T-helper 2 cell (primary cell): Measurements from ENCODE around the gene EXOC4.
A peak's percentile ranks its signal among the peaks of the same experiment; 100 is the strongest.
"Not testable (repeated sequence)": the region's sequence is repeated elsewhere in the genome, so short reads cannot be mapped to it uniquely, and the experiment has no call there.

ENCODE experiments used
- DNase-seq, 5 experiments: peaks; one replicate each; pipeline versions ENCODE4 v3.0.0 to v3.0.0-alpha.2; 2012 to 2022

The EXOC4 gene

DNA sequence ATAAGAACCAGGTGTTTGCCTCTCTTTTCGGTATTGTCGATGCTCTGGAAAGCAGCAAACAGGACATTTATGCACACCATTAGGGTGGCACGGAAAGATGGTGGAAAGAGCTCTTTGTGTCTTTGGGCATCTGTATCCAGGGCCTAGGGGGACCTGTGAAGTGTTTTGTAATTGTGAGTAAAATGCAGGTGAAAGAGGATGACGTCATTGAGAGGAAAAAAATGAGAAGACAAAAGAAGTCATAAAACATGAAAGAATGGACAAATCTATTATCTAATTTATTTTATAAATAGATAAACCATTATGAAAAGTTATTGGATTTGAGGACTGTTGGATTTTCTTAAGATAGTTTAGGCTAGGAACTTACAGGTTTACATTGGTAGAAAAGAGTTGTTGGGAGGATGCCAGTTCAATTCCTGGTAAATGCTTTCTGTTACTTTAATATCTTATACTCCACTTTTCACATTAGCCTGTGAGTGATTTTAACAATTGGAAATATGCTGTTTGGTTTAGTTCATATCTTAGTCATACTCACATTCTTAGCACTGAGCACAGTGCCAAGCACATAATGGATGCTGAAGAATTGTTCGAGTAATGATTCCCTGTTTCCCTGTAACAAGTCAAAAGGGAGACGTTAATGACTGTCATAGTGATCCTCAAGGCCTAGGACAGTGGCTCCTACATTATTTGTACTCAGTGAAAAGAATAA is 62.6 kb downstream of the EXOC4 start:
- DNase-seq, result no peak

- no peak for DNase-seq
Measured at GRCh38 chr7:133319842-133320241, 67.0 kb downstream of the EXOC4 start.

- DNase-seq, result no peak
Measured at GRCh38 chr7:133320891-133321290, 68.0 kb downstream of the EXOC4 start.

GRCh38 chr7:133321366-133321765 is 68.5 kb downstream of the EXOC4 start:
- DNase-seq, result not testable (repeated sequence)

DNA sequence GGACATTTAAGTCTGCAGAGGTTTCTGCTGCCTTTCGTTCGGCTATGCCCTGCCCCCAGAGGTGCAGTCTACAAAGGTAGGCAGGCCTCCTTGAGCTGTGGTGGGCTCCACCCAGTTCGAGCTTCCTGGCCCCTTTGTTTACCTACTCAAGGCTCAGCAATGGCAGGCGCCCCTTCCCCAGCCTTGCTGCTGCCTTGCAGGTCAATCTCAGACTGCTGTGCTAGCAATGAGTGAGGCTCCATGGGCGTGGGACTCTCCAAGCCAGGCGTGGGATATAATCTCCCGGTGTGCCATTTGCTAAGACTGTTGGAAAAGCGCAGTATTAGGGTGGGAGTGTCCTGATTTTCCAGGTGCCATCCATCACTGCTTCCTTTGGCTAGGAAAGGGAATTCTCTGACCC is 73.9 kb downstream of the EXOC4 start:
- DNase-seq, result not testable (repeated sequence)

DNA sequence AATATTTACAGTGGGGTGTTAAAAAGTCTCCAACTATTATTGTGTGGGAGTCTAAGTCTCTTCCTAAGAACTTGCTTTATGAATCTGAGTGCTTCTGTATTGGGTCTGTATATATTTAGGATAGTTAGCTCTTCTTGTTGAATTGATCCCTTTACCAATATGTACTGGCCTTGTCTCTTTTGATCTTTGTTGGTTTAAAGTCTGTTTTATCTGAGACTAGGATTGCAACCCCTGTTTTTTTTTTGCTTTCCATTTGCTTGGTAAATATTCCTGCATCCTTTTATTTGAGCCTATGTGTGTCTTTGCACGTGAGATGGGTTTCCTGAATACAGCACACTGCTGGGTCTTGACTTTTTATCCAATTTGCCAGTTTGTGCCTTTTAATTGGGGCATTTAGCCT is 75.1 kb downstream of the EXOC4 start:
- DNase-seq, result not testable (repeated sequence)

- no peak for DNase-seq
Measured at GRCh38 chr7:133330085-133330484, 77.2 kb downstream of the EXOC4 start.

DNA sequence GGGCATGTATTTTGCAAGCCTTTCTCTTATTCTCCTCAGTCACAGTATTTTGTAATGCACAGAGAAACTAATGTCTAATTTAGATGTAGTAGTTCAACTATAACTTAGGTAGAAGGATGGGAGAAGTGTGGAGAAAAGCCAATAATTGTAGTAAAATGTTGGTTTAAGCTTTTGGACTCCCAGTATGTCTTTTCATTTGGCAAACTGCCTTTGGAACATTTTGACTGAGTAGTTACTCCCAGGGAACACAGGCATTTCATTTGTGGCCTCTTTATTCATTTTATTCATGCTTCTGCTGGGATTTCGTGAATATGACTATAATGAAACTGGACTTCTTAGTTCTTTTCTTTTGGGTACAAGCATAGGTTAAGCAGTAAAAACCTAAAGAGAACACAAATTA is 79.0 kb downstream of the EXOC4 start:
- DNase-seq, result no peak

- DNase-seq, result no peak
Measured at GRCh38 chr7:133339772-133340171, 86.9 kb downstream of the EXOC4 start.

- peak in 1 of 5 experiments; percentile 9 for DNase-seq
Measured at GRCh38 chr7:133344275-133344674, 91.4 kb downstream of the EXOC4 start.

DNA sequence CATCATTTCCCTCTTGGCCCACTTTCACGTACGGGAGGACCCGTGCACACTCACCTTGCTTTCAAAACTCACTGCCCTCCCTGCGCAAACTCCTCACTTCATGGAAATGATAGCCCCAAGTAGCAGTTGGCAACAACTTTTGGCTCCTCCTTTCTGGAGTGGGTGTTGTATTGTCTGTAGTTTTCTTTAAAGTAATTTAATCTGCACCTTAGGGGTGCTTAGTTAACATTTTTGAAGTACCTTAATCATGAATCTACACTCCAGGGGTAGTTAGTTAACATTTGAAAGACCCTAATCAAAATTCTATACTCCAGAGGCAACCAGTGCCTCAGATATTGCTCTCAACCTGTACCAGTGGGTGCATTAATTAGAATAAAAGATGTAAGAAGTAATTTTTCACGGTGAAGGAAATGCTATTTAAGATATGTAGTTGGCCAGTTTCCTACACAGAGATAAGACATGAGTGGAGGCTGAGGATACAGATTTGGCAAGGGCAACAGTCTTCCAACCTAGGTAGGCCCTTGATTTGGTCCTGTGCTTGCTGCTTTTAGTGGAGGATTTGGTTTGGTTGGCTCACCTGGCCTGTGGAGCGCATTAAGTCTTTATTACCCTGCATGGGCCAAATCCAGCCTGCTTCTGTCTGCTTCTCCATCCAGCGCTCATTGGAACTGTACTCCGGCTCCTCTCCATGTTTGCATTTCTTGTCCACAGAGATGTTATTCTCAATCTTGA is 93.0 kb downstream of the EXOC4 start:
- DNase-seq, result no peak

DNA sequence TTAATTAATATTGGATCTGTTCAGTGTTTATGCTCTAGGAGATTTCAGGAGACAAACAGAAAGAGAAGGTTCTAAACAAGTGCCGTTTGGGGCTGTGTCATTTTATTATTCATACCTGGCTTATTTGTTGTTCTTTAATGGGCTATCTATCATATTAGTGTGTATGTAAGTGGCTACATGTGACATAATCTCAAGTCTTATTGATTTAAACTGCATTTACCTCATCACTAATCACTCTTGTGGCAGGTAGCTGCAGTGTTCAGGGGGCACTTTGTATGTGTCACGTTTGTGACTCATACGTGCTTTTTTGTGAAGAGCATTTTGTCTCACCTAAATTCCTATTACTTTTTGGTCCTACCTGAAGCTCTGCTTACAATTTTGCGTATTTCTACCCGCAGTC is 95.4 kb downstream of the EXOC4 start:
- no peak for DNase-seq

GRCh38 chr7:133349101-133349500 is 96.2 kb downstream of the EXOC4 start:
- DNase-seq, result peak in 1 of 5 experiments; percentile 8

GRCh38 chr7:133352430-133352829 is 99.6 kb downstream of the EXOC4 start:
- DNase-seq, result no peak

- DNase-seq, result no peak
Measured at GRCh38 chr7:133353775-133354174, 100.9 kb downstream of the EXOC4 start.

DNA sequence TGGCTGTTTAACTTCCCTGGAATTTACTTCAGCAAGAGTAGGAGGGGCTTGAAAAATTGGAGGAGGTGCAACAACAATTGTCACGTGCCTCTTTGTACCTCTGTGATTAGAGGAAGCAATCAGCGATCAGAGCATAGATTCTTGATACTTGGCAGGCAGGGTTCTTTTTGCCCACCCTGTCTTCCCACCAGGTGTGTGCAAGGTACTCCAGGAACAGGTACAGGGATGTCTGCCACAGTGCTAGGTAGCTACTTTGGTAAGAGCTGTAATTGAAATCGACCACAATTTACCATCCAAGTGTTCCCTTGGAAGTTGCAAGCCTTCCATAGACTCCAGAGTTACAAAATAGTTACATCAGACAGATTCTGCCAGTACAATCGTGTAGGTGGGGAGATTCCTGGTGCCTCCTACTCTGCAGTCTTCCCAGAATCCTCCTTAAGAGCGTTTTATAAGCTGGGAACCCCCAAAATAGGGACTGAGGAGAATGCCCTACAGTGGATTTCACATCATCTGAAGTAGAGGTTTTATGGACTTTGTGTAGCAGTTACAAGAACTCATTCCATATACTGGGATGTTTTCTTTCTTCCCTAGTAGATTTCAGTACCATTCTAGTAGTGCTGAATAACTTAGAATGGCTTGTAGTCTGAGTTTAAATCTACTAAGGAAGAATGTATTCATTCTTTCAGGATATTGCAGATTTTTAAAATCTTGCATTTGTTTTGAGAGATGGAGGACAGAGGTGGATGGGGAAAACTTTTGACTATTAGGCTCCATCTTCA is 101.9 kb downstream of the EXOC4 start:
- DNase-seq, result no peak

DNA sequence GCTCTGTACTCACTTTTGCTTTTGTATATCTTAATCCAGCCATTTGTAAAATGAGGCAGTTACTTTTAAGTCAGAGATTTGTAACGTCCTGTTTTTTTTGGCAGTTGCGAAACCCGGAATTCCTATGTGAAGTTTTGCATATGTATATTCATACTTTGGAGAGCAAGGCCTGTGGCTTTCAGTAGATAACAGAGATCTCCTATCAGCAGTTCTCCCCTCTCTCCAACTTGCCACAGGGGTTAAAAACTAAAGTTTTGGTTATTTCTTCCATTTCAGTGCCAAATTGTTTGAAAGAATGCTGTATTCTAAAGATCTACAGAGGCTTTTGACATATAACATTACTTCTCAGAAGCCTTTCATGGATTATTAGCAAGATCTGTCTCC is 102.4 kb downstream of the EXOC4 start:
- DNase-seq, result no peak

DNA sequence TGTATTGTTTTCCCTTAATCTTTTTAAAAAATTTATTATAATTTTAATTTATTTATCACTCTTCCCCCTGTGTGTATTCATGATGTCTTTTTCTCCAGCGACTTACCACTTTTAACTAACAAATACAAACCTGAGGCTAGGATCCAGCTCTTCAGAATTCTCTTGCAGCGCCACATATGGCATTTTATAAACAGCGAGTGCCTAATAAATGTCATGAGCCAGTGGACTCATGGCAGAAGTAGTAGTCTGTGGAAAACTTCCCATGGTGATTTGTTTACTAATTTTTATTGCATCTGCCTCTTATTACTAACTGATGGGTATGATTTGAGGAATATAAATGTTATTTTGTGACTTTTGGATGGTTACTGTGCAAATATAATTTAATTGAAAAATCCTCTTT is 102.9 kb downstream of the EXOC4 start:
- DNase-seq, result no peak

- DNase-seq, result no peak
Measured at GRCh38 chr7:133358708-133359107, 105.8 kb downstream of the EXOC4 start.

DNA sequence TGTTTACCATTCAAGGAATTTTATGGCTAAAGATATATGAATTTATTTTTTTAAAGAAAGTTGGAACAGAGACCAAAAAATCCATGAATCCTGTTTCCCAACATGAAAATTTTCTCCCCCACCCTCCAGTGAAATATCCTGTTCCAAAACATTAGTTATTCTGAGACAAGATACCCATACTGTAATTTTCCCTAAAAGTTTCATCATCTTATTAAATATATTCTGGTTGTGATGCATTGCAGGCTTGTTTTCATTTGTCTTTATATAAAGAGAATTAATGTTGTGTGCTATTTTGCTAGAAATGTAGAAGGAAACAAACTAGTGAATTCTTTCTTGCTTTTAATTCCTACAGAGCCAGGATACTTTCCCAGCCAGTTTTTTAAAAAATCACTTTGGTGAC is 106.6 kb downstream of the EXOC4 start:
- no peak for DNase-seq

GRCh38 chr7:133360201-133360600 is 107.3 kb downstream of the EXOC4 start:
- DNase-seq, result no peak

DNA sequence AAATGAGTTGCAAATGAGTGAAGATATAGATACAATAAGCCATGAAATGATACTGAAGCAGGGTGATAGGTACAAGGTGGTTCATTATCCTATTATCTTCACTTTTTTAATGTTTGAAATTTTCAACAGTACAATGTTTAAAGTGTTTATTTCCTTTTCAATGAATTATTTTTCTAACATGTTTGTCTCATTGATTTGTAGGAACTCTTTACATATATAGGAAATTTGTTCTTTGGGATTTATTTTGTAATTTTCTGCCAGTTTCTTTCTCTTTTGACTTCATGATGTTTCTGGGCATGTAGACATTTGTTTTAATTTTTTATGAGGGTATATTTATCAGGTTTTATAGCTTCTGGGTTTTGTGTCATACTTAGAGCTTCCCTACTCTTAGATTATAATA is 108.9 kb downstream of the EXOC4 start:
- DNase-seq, result no peak

- DNase-seq, result no peak
Measured at GRCh38 chr7:133364959-133365690, 112.2 kb downstream of the EXOC4 start.
